Measurements from ENCODE around the gene KIF19. TPM values are rescaled to one million over a fixed set of nuclear protein-coding genes. Genes with fewer than 3 reads are reported as not detected.

Gene KIF19
- total RNA-seq, 2 experiments from 2014 or later: 0.19 to 0.25 TPM

DNA sequence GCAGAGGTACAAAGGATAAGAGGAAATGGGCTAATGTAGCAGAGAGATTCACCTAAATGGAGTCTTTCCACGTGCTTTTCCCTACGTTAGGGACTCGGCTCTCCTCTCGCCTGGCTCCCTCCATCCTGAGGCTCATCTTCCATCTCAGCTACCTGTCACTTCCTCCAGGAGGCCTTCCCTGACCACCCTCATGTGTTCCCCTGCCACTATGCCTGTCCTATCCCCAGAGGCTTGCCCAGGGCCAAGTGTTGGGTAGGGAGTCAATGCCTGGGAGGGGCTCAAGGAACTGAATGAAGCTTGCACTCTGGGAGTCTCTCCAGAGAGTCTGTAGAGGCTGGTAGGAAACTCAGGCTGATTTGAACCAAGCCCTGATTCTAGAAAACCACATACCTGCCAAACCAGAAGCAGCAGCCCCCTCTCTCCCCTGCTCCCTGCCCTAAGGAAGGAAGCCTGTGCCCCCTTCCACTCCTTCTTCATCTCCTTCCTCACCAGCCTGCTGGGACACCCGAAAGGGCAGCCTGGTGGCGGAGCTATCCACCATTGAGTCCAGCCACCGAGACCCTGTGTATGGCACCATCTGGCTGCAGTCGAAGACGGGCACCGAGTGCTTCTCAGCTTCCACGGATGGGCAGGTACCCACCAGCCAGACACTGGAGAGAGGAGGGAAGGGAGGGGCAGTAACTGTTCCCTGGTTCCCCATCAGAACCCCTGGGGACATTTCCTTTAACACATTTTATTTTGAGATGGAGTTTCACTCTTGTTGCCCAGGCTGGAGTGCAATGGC is 26.6 kb upstream of the KIF19 start:
- POLR2A ChIA-PET: no interaction called here

DNA sequence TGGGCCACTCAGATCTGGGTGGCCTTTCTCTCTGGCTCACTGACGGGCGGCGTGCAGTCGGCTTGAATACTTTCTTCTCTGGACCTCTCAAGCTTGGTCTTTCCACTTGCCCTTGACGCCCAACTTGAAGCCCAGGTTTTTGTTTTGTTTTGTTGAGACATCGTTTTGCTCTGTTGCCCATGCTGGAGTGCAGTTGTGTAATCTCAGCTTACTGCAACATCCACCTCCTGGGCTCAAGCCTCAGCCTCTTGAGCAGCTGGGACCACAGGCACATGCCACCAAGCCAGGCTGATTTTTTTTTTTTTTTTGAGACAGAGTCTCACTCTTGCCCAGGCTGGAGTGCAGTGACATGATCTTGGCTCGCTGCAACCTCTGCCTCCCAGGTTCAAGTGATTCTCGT is 22.7 kb upstream of the KIF19 start:
- ChIA-PET POLR2A (no interaction called here), CTCF (interaction anchor here (0.6 to 2.1 kb wide), 7 partner anchors 8 to 134 kb away, joined by 3 to 10 read pairs (median 3); partner anchors contain the start of gene KIF19)

More for the DNA sequence above, 26.6 kb upstream of the KIF19 start:
- CTCF ChIA-PET: interaction anchor here (0.8 to 2.5 kb wide), 10 partner anchors 18 to 169 kb away, joined by 3 to 8 read pairs (median 6); partner anchors contain the start of genes BTBD17, GPR142 and RPL38

DNA sequence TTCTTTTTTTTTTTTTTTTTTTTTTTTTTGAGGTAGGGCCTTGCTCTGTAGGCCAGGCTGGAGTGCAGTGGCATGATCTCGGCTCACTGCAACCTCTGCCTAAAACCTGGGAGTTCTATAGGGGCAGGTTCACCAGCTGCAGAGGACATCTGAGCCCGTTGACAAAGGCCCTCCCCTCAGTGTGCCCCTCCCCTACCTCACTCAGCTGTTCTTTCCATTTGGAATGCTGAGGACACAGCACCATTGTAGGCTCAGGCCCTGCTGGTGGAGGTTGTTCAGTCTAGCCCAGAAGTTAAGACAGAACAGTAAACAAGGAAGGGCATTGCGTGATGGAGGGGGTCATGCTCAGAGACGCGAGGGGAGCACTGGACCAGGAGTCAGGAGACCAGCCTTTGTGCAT is 21.8 kb upstream of the KIF19 start:
- ChIA-PET CTCF (interaction anchor here (1.0 to 2.1 kb wide), 3 partner anchors 48 to 57 kb away, joined by 3 to 10 read pairs (median 5); no protein-coding TSS in a partner anchor), POLR2A (interaction anchor here (0.7 kb wide), 1 partner anchor 176 kb away, joined by 7 read pairs; no protein-coding TSS in a partner anchor)

- ChIA-PET CTCF (interaction anchor here (0.7 to 1.4 kb wide), 5 partner anchors 18 to 62 kb away, joined by 3 to 5 read pairs (median 3); no protein-coding TSS in a partner anchor), POLR2A (no interaction called here)
Observed at GRCh38 chr17:74305865-74306654, 20.0 kb upstream of the KIF19 start.

GRCh38 chr17:74307984-74308773 is 17.8 kb upstream of the KIF19 start:
- POLR2A ChIA-PET: no interaction called here
- CTCF ChIA-PET: interaction anchor here (0.9 to 1.6 kb wide), 2 partner anchors 7 to 41 kb away, joined by 3 read pairs; no protein-coding TSS in a partner anchor

DNA sequence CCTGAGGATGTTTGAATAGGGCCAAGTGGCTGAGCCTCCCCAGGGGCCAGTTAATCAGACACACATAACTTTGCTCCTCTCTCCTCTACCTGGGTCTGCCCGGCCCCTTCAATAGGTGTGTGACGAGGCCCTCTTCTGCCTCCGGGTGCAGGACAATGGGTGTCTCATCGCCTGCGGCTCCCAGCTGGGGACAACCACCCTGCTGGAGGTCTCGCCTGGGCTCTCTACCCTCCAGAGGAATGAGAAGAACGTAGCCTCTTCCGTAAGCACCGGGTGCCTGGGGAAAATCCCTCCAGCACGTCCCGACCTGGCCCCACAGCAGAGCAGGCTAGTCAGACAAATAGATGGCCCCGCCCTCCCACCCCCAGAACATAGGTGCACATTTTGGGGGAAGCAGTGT is 16.1 kb upstream of the KIF19 start:
- POLR2A ChIA-PET: no interaction called here
- CTCF ChIA-PET: interaction anchor here (1.6 kb wide), 1 partner anchor 9 kb away, joined by 3 read pairs; no protein-coding TSS in a partner anchor

DNA sequence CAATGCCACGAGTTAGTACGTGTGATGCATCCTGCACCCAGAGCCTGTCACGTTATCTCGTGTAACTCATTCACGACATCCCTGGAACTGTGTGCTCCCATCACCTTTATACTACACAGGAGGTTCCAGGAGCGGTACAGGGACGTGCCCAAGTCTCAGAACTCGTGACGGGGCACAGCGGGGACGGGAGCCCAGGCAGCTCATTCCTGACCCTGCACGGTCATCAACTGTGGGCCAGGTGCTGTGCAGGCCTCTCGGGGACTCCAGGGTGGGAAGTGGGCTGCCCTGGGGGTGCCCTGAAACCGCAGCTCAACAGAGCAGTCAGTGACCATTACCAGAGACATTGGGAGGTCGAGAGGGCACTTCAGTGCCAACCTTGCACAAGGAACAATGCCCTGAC is 11.1 kb upstream of the KIF19 start:
- ChIA-PET CTCF (interaction anchor here (1.3 kb wide), 1 partner anchor 53 kb away, joined by 3 read pairs; no protein-coding TSS in a partner anchor), POLR2A (no interaction called here)

GRCh38 chr17:74316220-74316619 is 9.8 kb upstream of the KIF19 start:
- ChIA-PET CTCF (interaction anchor here (1.5 kb wide), 1 partner anchor 52 kb away, joined by 3 read pairs; no protein-coding TSS in a partner anchor), POLR2A (no interaction called here)

DNA sequence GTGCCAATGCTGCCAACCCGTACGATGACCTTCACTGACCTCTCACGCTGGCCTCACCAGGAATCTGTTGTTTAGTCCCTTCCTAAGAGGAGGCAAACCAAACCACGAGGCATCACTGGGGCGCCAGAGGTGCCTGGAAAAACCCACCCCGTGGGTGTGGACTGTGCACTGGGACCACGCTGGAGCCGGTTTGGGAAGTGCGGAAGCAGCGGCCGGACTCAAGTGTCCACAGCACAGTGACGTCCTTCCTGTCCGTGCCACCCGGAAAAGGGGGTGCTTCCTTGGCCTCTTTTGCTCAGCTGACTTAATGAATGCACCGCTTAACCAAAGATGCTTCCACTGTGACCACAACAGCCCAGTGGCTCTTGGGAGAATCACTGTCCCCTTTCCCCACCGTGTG is 9.0 kb upstream of the KIF19 start:
- ChIA-PET POLR2A (no interaction called here), CTCF (interaction anchor here (1.5 kb wide), 1 partner anchor 51 kb away, joined by 3 read pairs; no protein-coding TSS in a partner anchor)

DNA sequence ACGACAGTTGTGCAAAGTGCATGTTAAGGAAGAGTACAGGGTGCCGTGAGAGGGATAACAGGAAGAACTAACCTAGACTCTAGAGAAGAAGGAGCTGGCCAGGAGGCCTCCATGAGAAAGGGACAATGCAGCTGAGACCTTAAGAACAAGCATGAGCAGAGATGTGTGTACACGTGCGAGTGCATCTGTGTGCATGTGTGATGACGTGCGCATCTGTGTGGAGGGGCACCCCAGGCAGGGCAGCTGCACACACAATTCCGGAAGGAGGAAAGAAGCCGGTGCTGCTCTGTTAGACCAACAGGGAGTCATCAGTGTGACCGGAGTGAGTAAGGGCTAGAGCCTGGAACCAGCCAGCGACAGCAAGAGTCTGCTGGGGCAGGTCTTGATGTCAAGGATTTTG is 7.6 kb upstream of the KIF19 start:
- CTCF ChIA-PET: interaction anchor here (0.7 kb wide), 1 partner anchor 18 kb away, joined by 3 read pairs; no protein-coding TSS in a partner anchor
- POLR2A ChIA-PET: no interaction called here

GRCh38 chr17:74324521-74324920 is 1.5 kb upstream of the KIF19 start:
- POLR2A ChIA-PET: no interaction called here
- CTCF ChIA-PET: no interaction called here

GRCh38 chr17:74325376-74325742 is 667 bp upstream of the KIF19 start:
- ChIA-PET CTCF (no interaction called here), POLR2A (interaction anchor here (0.7 kb wide), 1 partner anchor 33 kb away, joined by 3 read pairs; no protein-coding TSS in a partner anchor)

DNA sequence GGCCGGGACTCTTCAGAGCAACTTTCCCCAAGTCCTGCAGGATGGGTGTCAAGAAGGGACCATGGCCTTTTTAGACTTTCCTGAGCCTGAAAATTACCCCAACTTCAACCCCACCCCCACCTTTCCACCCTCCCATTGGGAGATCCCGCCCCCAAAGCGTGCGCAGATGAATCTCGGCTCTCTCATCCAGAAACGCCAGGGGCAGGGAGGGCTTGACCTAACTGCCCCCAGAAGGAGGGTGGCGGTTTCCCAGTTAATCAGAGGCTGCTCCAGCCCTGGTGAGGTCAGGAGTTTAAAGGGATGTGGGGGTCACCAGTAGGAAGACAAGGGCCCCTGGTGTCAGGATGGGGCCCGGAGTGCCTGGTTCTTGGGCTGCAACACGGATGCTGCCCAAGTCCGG is 480 bp downstream of the KIF19 start:
- ChIA-PET POLR2A (no interaction called here), CTCF (interaction anchor here (1.2 kb wide), 1 partner anchor 24 kb away, joined by 4 read pairs; no protein-coding TSS in a partner anchor)

DNA sequence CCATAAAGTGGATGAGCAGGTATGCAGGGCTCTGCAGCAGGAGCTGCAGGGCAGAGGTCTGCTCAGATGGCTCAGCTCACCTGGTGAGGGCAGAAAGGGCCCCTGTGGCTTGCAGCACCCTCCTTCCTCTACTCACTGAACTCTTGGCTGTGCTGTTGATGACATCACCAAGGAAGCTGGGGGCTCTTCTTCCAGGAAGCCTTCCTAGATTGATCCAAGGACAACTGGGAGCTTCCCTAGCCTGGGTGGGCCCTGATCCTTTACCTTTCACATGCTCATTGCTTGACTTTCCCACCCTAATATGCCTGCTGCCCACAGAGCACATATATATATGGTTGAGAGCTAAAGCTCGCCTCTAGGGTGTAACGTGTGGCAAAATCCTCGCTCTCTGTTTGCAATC is 2.5 kb downstream of the KIF19 start:
- POLR2A ChIA-PET: no interaction called here

DNA sequence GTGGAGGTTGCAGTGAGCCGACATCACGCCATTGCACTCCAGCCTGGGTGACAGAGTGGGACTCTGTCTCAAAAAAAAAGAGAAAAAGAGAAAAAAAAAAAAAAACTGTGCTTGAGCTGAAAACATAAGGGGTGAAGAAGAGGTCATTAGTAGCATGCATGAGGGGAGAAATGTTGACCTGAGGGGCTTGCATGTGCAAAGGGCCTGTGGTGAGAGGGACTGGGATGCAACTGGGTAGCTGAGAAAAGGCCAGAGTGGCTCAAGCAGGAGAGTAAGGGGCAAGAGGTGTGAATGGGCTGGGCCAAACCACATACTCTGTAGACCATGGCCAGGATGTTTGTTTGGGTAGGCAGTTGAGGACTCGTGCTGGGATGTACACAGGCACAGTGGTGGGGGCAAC is 3.4 kb downstream of the KIF19 start:
- CTCF ChIA-PET: no interaction called here
- POLR2A ChIA-PET: no interaction called here

More for the DNA sequence above, 2.5 kb downstream of the KIF19 start:
- CTCF ChIA-PET: no interaction called here

- CTCF ChIA-PET: interaction anchor here (0.8 kb wide), 1 partner anchor 10 kb away, joined by 4 read pairs; no protein-coding TSS in a partner anchor
- POLR2A ChIA-PET: no interaction called here
Observed at GRCh38 chr17:74330446-74330845, 4.4 kb downstream of the KIF19 start.

GRCh38 chr17:74332017-74332650 is 6.1 kb downstream of the KIF19 start:
- CTCF ChIA-PET: no interaction called here
- POLR2A ChIA-PET: no interaction called here

DNA sequence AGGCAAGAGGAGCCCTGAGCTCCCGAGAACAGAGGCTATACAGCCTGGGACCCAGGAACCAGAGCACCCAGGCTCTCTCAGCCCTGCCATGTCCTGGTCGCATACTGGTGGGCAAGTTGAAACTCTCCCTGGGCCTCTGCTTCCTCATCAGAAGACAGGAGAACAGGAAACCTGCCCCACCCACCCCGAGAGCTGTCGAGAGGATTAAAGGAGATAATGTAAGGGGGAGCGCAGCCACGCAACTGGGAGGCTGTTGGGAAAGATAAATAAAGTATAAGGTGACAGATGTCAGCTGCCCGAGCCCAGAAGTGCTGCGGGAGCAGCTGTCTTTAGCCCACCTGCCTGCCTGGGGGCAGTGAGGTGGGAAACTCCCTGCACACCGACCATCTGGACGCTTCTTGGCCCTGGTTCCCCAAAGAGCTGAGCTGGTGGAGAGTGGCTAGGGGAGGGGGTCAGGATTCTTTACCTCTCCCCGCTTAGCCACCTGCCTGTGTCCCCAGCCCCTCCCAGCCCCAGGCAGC is 6.8 kb downstream of the KIF19 start:
- POLR2A ChIA-PET: no interaction called here
- CTCF ChIA-PET: no interaction called here
